Endothelial cell of umbilical vein (primary cell): ENCODE measurements around the gene DHX29. TPM values are rescaled to one million over a fixed set of nuclear protein-coding genes. Genes with fewer than 3 reads are reported as not detected.

Source experiments
- BruUV-seq: library from RNA; stranded (reverse); fragments of 400-500 nt; replicated peaks from 2 replicates; lab custom pipeline; 2021; lab: Mats Ljungman, UMichigan
- CTCF ChIA-PET: fragments of 300-600, 350-600 bp; sonication (Branson Sonifier 250); formaldehyde crosslinking; loops from one replicate; lab custom pipeline; 2021; ENCODE audit warnings: antibody characterized with exemption, inconsistent platforms; lab: Charles Lee
- POLR2A ChIA-PET: fragments of 300-600, 350-600 bp; sonication (Branson Sonifier 250); formaldehyde crosslinking; loops from one replicate; lab custom pipeline; 2021; ENCODE audit warnings: antibody characterized with exemption, inconsistent platforms; lab: Charles Lee
- DNase-seq: peaks from one replicate; pipeline ENCODE4 v3.0.0-alpha.2; 2011; ENCODE audit warnings: low read depth, low spot score
- FAIRE-seq: peaks from 2 replicates; lab custom pipeline; 2011; peaks lifted over from hg19 to GRCh38; lab: Jason Lieb, UNC
- H2AFZ ChIP-seq: 2 replicates; pipeline ENCODE4 v1.6.0; 2012; ENCODE audit warnings: low read depth, low read length, control low read depth, inconsistent platforms
- H3K27ac ChIP-seq: 2 replicates; pipeline ENCODE4 v1.5.1; 2011; ENCODE audit warnings: low read depth, mild to moderate bottlenecking, control low read depth, low read length, moderate library complexity; ENCODE audit not compliant: insufficient read depth
- H3K27me3 ChIP-seq, 2 experiments: 2 replicates each; pipeline versions ENCODE4 v1.6.0 to v1.6.1; 2011; ENCODE audit warnings: low read length in 2 of 2, mixed read lengths in 1 of 2; ENCODE audit not compliant: control insufficient read depth in 2 of 2, insufficient read depth in 2 of 2
- H3K36me3 ChIP-seq, 2 experiments: 2 replicates in 1 of 2; 3 replicates in 1 of 2; pipeline ENCODE4 v1.5.1; 2011; ENCODE audit warnings: low read length in 2 of 2, mild to moderate bottlenecking in 1 of 2, moderate library complexity in 1 of 2; ENCODE audit not compliant: control insufficient read depth in 2 of 2, insufficient read depth in 2 of 2; ENCODE audit errors: extremely low read depth in 1 of 2
- H3K4me1 ChIP-seq: 3 replicates; pipeline ENCODE4 v1.5.1; 2011; ENCODE audit warnings: mild to moderate bottlenecking, low read length; ENCODE audit not compliant: control insufficient read depth, insufficient read depth; ENCODE audit errors: extremely low read depth
- H3K4me2 ChIP-seq: 2 replicates; pipeline ENCODE4 v1.6.1; 2011; ENCODE audit warnings: low read length, control low read depth, mixed read lengths; ENCODE audit not compliant: insufficient read depth
- H3K4me3 ChIP-seq, 3 experiments: fragments of 200-600 bp in 1 of 3; sonication (generic), shearing (Covaris generic) in 1 of 3; replicated peaks in 1 of 3; 2 replicates each; pipeline ENCODE4 v1.5.1; 2011 to 2016; ENCODE audit warnings: control low read depth in 3 of 3, low read length in 3 of 3, mild to moderate bottlenecking in 2 of 3, inconsistent platforms in 1 of 3, low read depth in 1 of 3, moderate library complexity in 1 of 3; ENCODE audit not compliant: insufficient read depth in 1 of 3
- H3K79me2 ChIP-seq: 2 replicates; pipeline ENCODE4 v1.6.0; 2012; ENCODE audit warnings: low read length, inconsistent platforms; ENCODE audit not compliant: control insufficient read depth, insufficient read depth
- H3K9ac ChIP-seq: replicated peaks from 2 replicates; pipeline ENCODE3; 2011; ENCODE audit warnings: low read length, control low read depth; ENCODE audit not compliant: insufficient read depth; ENCODE audit errors: extremely low read depth
- H3K9me1 ChIP-seq: replicated peaks from 3 replicates; pipeline ENCODE4 v1.6.0; 2011; ENCODE audit warnings: mild to moderate bottlenecking, low read length; ENCODE audit not compliant: control insufficient read depth, insufficient read depth; ENCODE audit errors: extremely low read depth
- H3K9me3 ChIP-seq: replicated peaks from 2 replicates; pipeline ENCODE4 v1.5.1; 2012; ENCODE audit warnings: low read length, inconsistent platforms; ENCODE audit not compliant: control insufficient read depth, insufficient read depth
- H4K20me1 ChIP-seq: replicated peaks from 2 replicates; pipeline ENCODE3; 2011; ENCODE audit warnings: mild to moderate bottlenecking, low read length; ENCODE audit not compliant: control insufficient read depth, insufficient read depth; ENCODE audit errors: extremely low read depth
- CTCF ChIP-seq, 2 donors: IDR thresholded peaks; 1 replicate in 1 of 2; 2 replicates in 1 of 2; pipeline ENCODE4 v1.5.1; 2011; ENCODE audit warnings: low read length in 2 of 2, mild to moderate bottlenecking in 2 of 2, moderate library complexity in 2 of 2, control low read depth in 1 of 2, inconsistent platforms in 1 of 2, low read depth in 1 of 2; ENCODE audit not compliant: insufficient read depth in 1 of 2; ENCODE audit errors: extremely low read depth in 1 of 2
- EZH2 ChIP-seq: IDR thresholded peaks from 2 replicates; pipeline ENCODE4 v1.6.1; 2012; ENCODE audit warnings: borderline replicate concordance, low read depth, mild to moderate bottlenecking, moderate library complexity, low read length, inconsistent platforms; ENCODE audit not compliant: severe bottlenecking
- FOS ChIP-seq: IDR thresholded peaks from 2 replicates; pipeline ENCODE4 v1.6.1; 2011; ENCODE audit warnings: mild to moderate bottlenecking, low read length, moderate library complexity, borderline replicate concordance; ENCODE audit not compliant: insufficient read depth
- GATA2 ChIP-seq: IDR thresholded peaks from 2 replicates; pipeline ENCODE4 v1.7.0; 2011; ENCODE audit warnings: low read depth, mild to moderate bottlenecking, moderate library complexity, mixed read lengths, low read length; ENCODE audit not compliant: insufficient read length, insufficient read depth
- MYC ChIP-seq: IDR thresholded peaks from one replicate; pipeline ENCODE4 v1.6.1; 2011; ENCODE audit warnings: mild to moderate bottlenecking, low read depth, low read length
- POLR2A ChIP-seq: IDR thresholded peaks from 2 replicates; pipeline ENCODE4 v1.6.1; 2012; ENCODE audit warnings: low read depth, mild to moderate bottlenecking, control low read depth, low read length
- POLR2AphosphoS5 ChIP-seq: IDR thresholded peaks from 2 replicates; pipeline ENCODE4 v1.6.1; 2012; ENCODE audit warnings: low read depth, mild to moderate bottlenecking, control low read depth, low read length, moderate library complexity; ENCODE audit not compliant: insufficient read depth
- dilution Hi-C: fragments of 300-500 bp; cut with MboI; formaldehyde crosslinking; loops from one replicate; pipeline ENCODE4 v1.15.0; 2019; ENCODE audit warnings: low sequenced_read_pairs; ENCODE audit not compliant: extremely low pct_ligation_motif_present
- intact Hi-C: fragments of 100-400 bp; cut with micrococcal nuclease; formaldehyde crosslinking; loops from one replicate; pipeline ENCODE4 v1.10.0; 2022
- polyA plus RNA-seq, 4 experiments: library from polyadenylated mRNA; depleted of rRNA in 3 of 4; stranded (reverse) in 3 of 4; unstranded in 1 of 4; fragments of >200 nt; gene quantifications; 2 replicates each; pipeline versions ENCODE4 v1.2.1 to v1.2.3, GENCODE V29; 2011 to 2012; ENCODE audit warnings: missing spikeins in 1 of 4
- total RNA-seq: library from RNA; stranded (reverse); gene quantifications from 2 replicates; pipeline ENCODE4 v1.2.3, GENCODE V29; 2021

DHX29 gene
- total and polyA plus RNA-seq, 2 donors (not counting 3 experiments of a cell fraction or from before 2014, with no cell fraction given), result 4.7 to 32.8 TPM

GRCh38 chr5:55324006-55324405, 16.5 kb upstream of the DHX29 start:
- no peak for TF ChIP-seq POLR2AphosphoS5
- no peak for TF ChIP-seq EZH2
- no peak for TF ChIP-seq FOS
- TF ChIP-seq CTCF (IDR thresholded peaks at IDR 0.05; ENCODE audit: extremely low read depth in 1 of 2, insufficient read depth in 1 of 2, low read depth in 1 of 2, low read length in 2 of 2), result no peak
- no peak for TF ChIP-seq POLR2A
- Histone ChIP-seq H3K36me3 (peaks cover 0 to 7% of the 10 kb centered on the region in 2 experiments), H3K27ac (no peak overlapping the region), H3K4me3 (no peak overlapping the region), H3K27me3 (no peaks in the 10 kb centered on the region), H3K9ac (no peak overlapping the region), H3K4me1 (no peaks in the 10 kb centered on the region), H2AFZ (no peak overlapping the region), H3K9me3 (no peaks in the 10 kb centered on the region), H3K4me2 (no peak overlapping the region), H3K9me1 (no peaks in the 10 kb centered on the region), H4K20me1 (no peaks in the 10 kb centered on the region), H3K79me2 (peaks cover 41% of the 10 kb centered on the region)
- FAIRE-seq (no peak), DNase-seq (no peak)
- CTCF ChIA-PET, result interaction anchor here (1.2 to 3.0 kb wide), 3 partner anchors 368 to 945 kb away, joined by 5 to 37 read pairs (median 17); no protein-coding TSS in a partner anchor
- POLR2A ChIA-PET, result no interaction called here
- dilution Hi-C loops (no loop called here), intact Hi-C loops (loop anchor here (1.0 to 5.0 kb wide), 2 partner anchors 368 to 598 kb away; no protein-coding TSS in a partner anchor)
- BruUV-seq, result no TSS peak

- TF ChIP-seq MYC (no peak), GATA2 (no peak), FOS (no peak)
- no peak overlapping the region for H3K9ac ChIP-seq
- H3K36me3 ChIP-seq, result peaks cover 0 to 2% of the 10 kb centered on the region in 2 experiments
- dilution Hi-C loops (no loop called here), intact Hi-C loops (loop anchor here (5.0 kb wide), 1 partner anchor 602 kb away; no protein-coding TSS in a partner anchor)
- no peaks in the 10 kb centered on the region for H4K20me1 ChIP-seq
- H2AFZ ChIP-seq, result no peak overlapping the region
- CTCF ChIA-PET, result interaction anchor here (1.2 to 1.4 kb wide), 2 partner anchors 9 to 13 kb away, joined by 4 to 5 read pairs; partner anchors contain the start of genes DHX29 and MTREX
- no peak for DNase-seq
- no TSS peak for BruUV-seq
- no peaks in the 10 kb centered on the region for H3K9me1 ChIP-seq
- H3K4me2 ChIP-seq, result no peak overlapping the region
- no peak overlapping the region for H3K27ac ChIP-seq
- H3K4me1 ChIP-seq, result no peaks in the 10 kb centered on the region
- POLR2A ChIA-PET, result no interaction called here
- no peak overlapping the region for H3K4me3 ChIP-seq
- no peaks in the 10 kb centered on the region for H3K9me3 ChIP-seq
- no peak for FAIRE-seq
- H3K27me3 ChIP-seq, result no peaks in the 10 kb centered on the region
- H3K79me2 ChIP-seq, result peaks cover 70% of the 10 kb centered on the region
Measured at GRCh38 chr5:55320571-55320970, 13.1 kb upstream of the DHX29 start.
